ENCODE data around the gene SLC11A1. TPM values are rescaled to one million over a fixed set of nuclear protein-coding genes. Genes with fewer than 3 reads are reported as not detected.

SLC11A1 gene
- polyA plus RNA-seq, 1 donor (not counting 4 experiments of a cell fraction or from before 2014, with no cell fraction given), result 0.46 TPM

GRCh38 chr2:218444692-218445357, 62.8 kb downstream of the SLC11A1 start:
- dilution Hi-C loops (cut with MboI; ENCODE audit: extremely low pct_ligation_motif_present, low sequenced_read_pairs), result no loop called here
- Histone ChIP-seq H3K27ac (ENCODE audit: control insufficient read depth, insufficient read depth, low read length) (no peak overlapping the region), H3K9me3 (ENCODE audit: control insufficient read depth, low read depth, low read length) (no peaks in the 10 kb centered on the region), H4K20me1 (ENCODE audit: control insufficient read depth, extremely low read depth, insufficient read depth, low read length) (no peaks in the 10 kb centered on the region), H3K9me1 (ENCODE audit: control insufficient read depth, extremely low read depth, insufficient read depth, low read length) (no peaks in the 10 kb centered on the region), H3K4me2 (ENCODE audit: control insufficient read depth, extremely low read depth, insufficient read depth, low read depth, low read length) (no peak overlapping the region), H3K79me2 (ENCODE audit: control insufficient read depth, insufficient read depth, low read length) (no peaks in the 10 kb centered on the region), H3K9ac (ENCODE audit: control insufficient read depth, extremely low read depth, insufficient read depth, low read length) (no peak overlapping the region), H3K4me1 (ENCODE audit: control insufficient read depth, extremely low read depth, insufficient read depth, low read length) (peaks cover 11% of the 10 kb centered on the region), H3K27me3 (ENCODE audit: control insufficient read depth, extremely low read depth, insufficient read depth, low read length) (no peaks in the 10 kb centered on the region), H3K4me3 (ENCODE audit: control insufficient read depth in 2 of 3, extremely low read depth in 1 of 3, insufficient read depth in 2 of 3, low read depth in 1 of 3, low read length in 3 of 3) (no peak overlapping the region), H3K36me3 (ENCODE audit: control insufficient read depth in 2 of 2, extremely low read depth in 1 of 2, insufficient read depth in 2 of 2, low read length in 2 of 2) (peaks cover 0 to 4% of the 10 kb centered on the region in 2 experiments), H2AFZ (ENCODE audit: control insufficient read depth, low read length) (no peak overlapping the region)
- TF ChIP-seq EZH2 (IDR thresholded peaks at IDR 0.05; ENCODE audit: low read length), result no peak
- no peak for TF ChIP-seq CTCF (optimal IDR thresholded peaks at IDR 0.05 in 1 of 3, IDR thresholded peaks at IDR 0.05 in 1 of 3, conservative IDR thresholded peaks at IDR 0.05 in 1 of 3; ENCODE audit: extremely low read depth in 1 of 3, insufficient read depth in 2 of 3, low read length in 3 of 3)
- DNase-seq (ENCODE audit: low read depth, low spot score), result no peak
- FAIRE-seq, result no peak

- H3K36me3 ChIP-seq (ENCODE audit: control insufficient read depth in 2 of 2, extremely low read depth in 1 of 2, insufficient read depth in 2 of 2, low read length in 2 of 2), result peaks cover 0 to 4% of the 10 kb centered on the region in 2 experiments
- H3K4me2 ChIP-seq (ENCODE audit: control insufficient read depth, extremely low read depth, insufficient read depth, low read depth, low read length), result no peak overlapping the region
- peaks cover 18% of the 10 kb centered on the region for H3K4me1 ChIP-seq (ENCODE audit: control insufficient read depth, extremely low read depth, insufficient read depth, low read length)
- H3K9me1 ChIP-seq (ENCODE audit: control insufficient read depth, extremely low read depth, insufficient read depth, low read length), result no peaks in the 10 kb centered on the region
- dilution Hi-C loops (cut with MboI; ENCODE audit: extremely low pct_ligation_motif_present, low sequenced_read_pairs), result no loop called here
- H3K27me3 ChIP-seq (ENCODE audit: control insufficient read depth, extremely low read depth, insufficient read depth, low read length), result no peaks in the 10 kb centered on the region
- H3K9me3 ChIP-seq (ENCODE audit: control insufficient read depth, low read depth, low read length), result no peaks in the 10 kb centered on the region
- no peaks in the 10 kb centered on the region for H4K20me1 ChIP-seq (ENCODE audit: control insufficient read depth, extremely low read depth, insufficient read depth, low read length)
- H3K27ac ChIP-seq (ENCODE audit: control insufficient read depth, insufficient read depth, low read length), result no peak overlapping the region
- TF ChIP-seq EZH2 (IDR thresholded peaks at IDR 0.05; ENCODE audit: low read length) (no peak), CTCF (optimal IDR thresholded peaks at IDR 0.05 in 1 of 3, IDR thresholded peaks at IDR 0.05 in 1 of 3, conservative IDR thresholded peaks at IDR 0.05 in 1 of 3; ENCODE audit: extremely low read depth in 1 of 3, insufficient read depth in 2 of 3, low read length in 3 of 3) (no peak)
- H3K9ac ChIP-seq (ENCODE audit: control insufficient read depth, extremely low read depth, insufficient read depth, low read length), result no peak overlapping the region
- no peak for FAIRE-seq
- no peaks in the 10 kb centered on the region for H3K79me2 ChIP-seq (ENCODE audit: control insufficient read depth, insufficient read depth, low read length)
- DNase-seq (ENCODE audit: low read depth, low spot score), result no peak
- no peak overlapping the region for H2AFZ ChIP-seq (ENCODE audit: control insufficient read depth, low read length)
- no peak overlapping the region for H3K4me3 ChIP-seq (ENCODE audit: control insufficient read depth in 2 of 3, extremely low read depth in 1 of 3, insufficient read depth in 2 of 3, low read depth in 1 of 3, low read length in 3 of 3)
Observed at GRCh38 chr2:218445602-218446001, 63.5 kb downstream of the SLC11A1 start.

Small RNA genes within 50 kb of the gene (small RNA-seq; reads per million reads assigned to genes)
- gene MIR26B (ENCODE audit: insufficient read length in 3 of 3, low read depth in 3 of 3, low replicate concordance in 1 of 3), result 200 to 4,047 (median 1,995) reads per million in 3 experiments
- gene MIR6810 (ENCODE audit: insufficient read length in 3 of 3, low read depth in 3 of 3, low replicate concordance in 1 of 3), result 0 reads per million in 3 experiments

Other genes with a start within 250 kb of the SLC11A1 start
- 12.7 to 23.5 TPM (median 14.5 TPM) in 3 replicates for gene CXCR1, start 215.3 kb upstream of the SLC11A1 start, polyA plus RNA-seq
- gene ARPC2, start 165.1 kb upstream of the SLC11A1 start, polyA plus RNA-seq, result 945 to 1,145 TPM (median 1,121 TPM) in 3 replicates
- gene GPBAR1, start 121.3 kb upstream of the SLC11A1 start, polyA plus RNA-seq, result 0.10 to 0.18 TPM (median 0.12 TPM) in 3 replicates
- 76.3 to 94.3 TPM (median 78.4 TPM) in 3 replicates for gene AAMP, start 112.1 kb upstream of the SLC11A1 start, polyA plus RNA-seq
- gene PNKD, start 111.8 kb upstream of the SLC11A1 start, polyA plus RNA-seq, result 21.8 to 36.2 TPM (median 22.8 TPM) in 3 replicates
- 609 to 905 TPM (median 751 TPM) in 3 replicates for gene TMBIM1, start 89.8 kb upstream of the SLC11A1 start, polyA plus RNA-seq
- not detected in 3 replicates for gene CATIP, start 25.4 kb upstream of the SLC11A1 start, polyA plus RNA-seq
- 38.7 to 47.1 TPM (median 46.4 TPM) in 3 replicates for gene CTDSP1, start 17.6 kb downstream of the SLC11A1 start, polyA plus RNA-seq
- not detected in 3 replicates for gene VIL1, start 36.9 kb downstream of the SLC11A1 start, polyA plus RNA-seq
- 2.2 to 4.2 TPM (median 2.7 TPM) in 3 replicates for gene USP37, start 186.1 kb downstream of the SLC11A1 start, polyA plus RNA-seq
- gene CNOT9, start 186.6 kb downstream of the SLC11A1 start, polyA plus RNA-seq, result 41.9 to 66.7 TPM (median 48.1 TPM) in 3 replicates
- gene PLCD4, start 225.6 kb downstream of the SLC11A1 start, polyA plus RNA-seq, result 10.2 to 15.3 TPM (median 13.2 TPM) in 3 replicates

All from keratinocyte (primary cell).